MV-4-11 (cell line): ENCODE measurements around the gene CAMTA2.
"Not testable (repeated sequence)": the region's sequence is repeated elsewhere in the genome, so short reads cannot be mapped to it uniquely, and the experiment has no call there.

Source experiments
- DNase-seq: peaks from one replicate; lab custom pipeline; 2025; lab: John Stamatoyannopoulos, UW

CAMTA2 gene

DNA sequence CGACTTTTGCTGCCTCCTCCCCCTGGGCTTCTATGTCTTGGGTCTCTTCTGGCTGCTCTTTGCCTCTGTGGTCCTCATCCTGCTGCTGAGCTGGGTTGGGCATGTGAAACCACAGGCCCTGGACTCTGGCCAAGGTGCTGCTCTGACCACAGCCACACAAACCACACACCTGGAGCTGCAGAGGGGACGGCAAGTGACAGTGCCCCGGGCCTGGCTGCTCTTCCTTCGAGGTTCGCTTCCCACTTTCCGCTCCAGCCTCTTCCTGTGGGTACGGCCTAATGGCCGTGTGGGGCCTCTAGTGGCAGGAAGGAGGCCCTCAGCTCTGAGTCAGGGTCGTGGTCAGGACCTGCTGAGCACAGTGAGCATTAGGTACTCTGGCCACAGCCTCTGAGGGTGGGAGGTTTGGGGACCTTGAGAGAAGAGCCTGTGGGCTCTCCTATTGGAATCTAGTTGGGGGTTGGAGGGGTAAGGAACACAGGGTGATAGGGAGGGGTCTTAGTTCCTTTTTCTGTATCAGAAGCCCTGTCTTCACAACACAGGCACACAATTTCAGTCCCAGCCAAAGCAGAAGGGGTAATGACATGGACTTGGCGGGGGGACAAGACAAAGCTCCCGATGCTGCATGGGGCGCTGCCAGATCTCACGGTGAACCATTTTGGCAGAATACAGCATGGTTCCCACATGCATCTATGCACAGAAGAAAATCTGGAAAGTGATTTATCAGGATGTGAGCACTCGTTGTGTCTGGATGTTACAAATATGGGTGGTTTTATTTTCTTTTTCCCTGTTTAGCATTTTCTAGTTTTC, 53.1 kb downstream of the CAMTA2 start:
- DNase-seq = peak; percentile 70

DNA sequence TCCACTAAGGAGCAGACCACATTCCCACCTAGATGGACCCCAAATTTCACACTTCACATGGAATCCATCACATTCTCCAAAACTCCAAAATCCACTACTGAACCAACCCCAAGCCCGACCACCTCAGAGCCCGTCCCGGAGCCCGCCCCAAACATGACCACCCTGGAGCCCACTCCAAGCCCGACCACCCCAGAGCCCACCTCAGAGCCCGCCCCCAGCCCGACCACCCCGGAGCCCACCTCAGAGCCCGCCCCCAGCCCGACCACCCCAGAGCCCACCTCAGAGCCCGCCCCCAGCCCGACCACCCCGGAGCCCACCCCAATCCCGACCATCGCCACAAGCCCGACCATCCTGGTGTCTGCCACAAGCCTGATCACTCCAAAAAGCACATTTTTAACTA, 53.8 kb downstream of the CAMTA2 start:
- DNase-seq = no peak

GRCh38 chr17:4932756-4933155, 54.7 kb downstream of the CAMTA2 start:
- no peak for DNase-seq

DNA sequence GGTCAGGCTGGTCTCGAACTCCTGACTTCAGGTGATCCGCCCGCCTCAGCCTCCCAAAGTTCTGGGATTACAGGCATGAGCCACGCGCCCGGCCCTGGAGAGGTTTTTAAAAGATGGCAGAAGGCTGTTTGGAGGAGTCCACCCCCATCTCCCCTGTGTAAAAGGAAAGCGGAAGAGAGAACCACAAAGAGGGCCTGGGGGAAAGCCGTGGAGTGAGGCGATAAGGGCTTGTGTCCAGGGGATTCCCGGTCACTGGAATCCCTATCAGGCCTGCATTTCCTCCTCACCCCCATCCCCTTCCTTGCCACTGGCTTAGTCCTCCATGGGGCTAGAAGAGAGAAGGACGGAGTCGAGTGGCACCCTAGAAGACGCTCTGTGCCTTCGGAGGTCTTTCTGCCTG, 55.5 kb downstream of the CAMTA2 start, which contains the start of gene GP1BA:
Gene GP1BA, plus strand, starts transcription at position 315 of the 400 bp plus-strand sequence. CDS start 328 bp downstream, outside the sequence.
- no peak for DNase-seq

DNA sequence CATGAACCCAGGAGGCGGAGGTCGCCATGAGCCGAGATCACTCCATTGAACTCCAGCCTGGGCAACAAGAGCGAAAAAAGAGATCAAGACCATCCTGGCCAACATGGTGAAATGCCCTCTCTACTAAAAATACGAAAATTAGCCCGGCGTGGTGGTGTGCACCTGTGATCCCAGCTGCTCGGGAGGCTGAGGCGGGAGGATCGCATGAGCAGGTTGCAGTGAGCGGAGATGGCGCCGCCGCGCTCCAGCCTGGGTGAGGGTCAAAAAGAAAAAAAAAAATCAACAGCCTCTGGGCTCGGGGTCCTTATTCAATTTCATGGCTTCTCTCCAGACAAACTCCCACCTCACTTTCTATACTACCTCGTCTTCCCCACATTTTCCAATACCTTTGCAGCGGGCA, 58.6 kb downstream of the CAMTA2 start:
- no peak for DNase-seq

GRCh38 chr17:4926577-4927335, 60.7 kb downstream of the CAMTA2 start:
- not testable (repeated sequence) for DNase-seq

DNA sequence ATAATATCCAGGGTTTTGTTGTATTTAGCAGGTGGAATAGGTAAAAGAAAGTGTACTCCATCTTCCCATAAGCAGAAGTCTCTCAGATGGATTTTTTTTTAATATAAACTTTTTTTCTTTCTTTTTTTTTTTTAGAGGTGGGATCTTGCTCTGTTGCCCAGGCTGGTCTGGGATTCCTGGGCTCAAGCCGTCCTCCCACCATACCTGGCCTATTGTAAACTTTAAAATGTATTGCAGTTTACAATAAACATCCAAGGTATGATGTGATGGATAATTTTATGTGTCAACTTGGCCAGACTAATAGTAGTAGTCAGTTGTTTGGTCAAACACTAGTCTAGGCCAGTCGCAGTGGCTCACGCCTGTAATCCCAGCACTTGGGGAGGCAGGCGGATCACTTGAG, 66.2 kb downstream of the CAMTA2 start:
- DNase-seq = no peak

DNA sequence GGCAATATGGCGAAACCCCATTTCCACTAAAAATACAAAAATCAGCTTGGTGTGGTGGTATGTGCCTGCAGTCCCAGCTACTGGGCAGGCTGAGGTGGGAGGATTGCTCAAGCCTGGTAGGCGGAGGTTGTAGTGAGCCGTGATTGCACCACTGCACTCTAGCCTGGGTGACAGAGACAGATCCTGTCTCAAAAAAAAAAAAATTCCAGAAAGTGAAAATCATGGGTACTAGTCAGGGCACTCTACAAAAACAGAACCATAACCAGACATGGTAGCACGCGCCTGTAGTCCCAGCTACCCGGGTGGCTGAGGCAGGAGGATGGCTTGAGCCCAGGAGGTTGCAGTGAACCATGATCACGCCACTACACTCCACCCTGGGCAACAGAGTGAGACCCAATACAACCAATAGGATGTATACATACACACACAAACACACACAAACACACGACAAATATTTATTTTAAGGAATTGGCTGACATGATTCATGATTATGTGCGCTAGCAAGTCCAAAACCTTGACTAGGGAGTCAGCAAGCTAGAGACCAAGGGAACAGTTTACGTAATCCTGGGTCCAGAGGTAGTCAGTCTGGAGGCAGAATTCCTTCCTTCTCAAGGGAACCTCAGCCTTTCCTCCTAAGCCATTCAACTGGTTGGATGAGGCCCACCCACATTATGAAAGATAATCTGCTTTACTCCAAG, 67.0 kb downstream of the CAMTA2 start:
- DNase-seq = peak; percentile 75

- DNase-seq = no peak
Measured at GRCh38 chr17:4919511-4920047, 67.9 kb downstream of the CAMTA2 start.
